SIG-M5 treated with dmso at 0.1 percent for 504 hours (cell line): Measurements from ENCODE around the gene ASIC4.
A peak's percentile ranks its signal among the peaks of the same experiment; 100 is the strongest.

Experiments used
- DNase-seq: peaks from one replicate; lab custom pipeline; 2025; ENCODE audit not compliant: unreplicated experiment; lab: John Stamatoyannopoulos, UW

ASIC4 gene

DNA sequence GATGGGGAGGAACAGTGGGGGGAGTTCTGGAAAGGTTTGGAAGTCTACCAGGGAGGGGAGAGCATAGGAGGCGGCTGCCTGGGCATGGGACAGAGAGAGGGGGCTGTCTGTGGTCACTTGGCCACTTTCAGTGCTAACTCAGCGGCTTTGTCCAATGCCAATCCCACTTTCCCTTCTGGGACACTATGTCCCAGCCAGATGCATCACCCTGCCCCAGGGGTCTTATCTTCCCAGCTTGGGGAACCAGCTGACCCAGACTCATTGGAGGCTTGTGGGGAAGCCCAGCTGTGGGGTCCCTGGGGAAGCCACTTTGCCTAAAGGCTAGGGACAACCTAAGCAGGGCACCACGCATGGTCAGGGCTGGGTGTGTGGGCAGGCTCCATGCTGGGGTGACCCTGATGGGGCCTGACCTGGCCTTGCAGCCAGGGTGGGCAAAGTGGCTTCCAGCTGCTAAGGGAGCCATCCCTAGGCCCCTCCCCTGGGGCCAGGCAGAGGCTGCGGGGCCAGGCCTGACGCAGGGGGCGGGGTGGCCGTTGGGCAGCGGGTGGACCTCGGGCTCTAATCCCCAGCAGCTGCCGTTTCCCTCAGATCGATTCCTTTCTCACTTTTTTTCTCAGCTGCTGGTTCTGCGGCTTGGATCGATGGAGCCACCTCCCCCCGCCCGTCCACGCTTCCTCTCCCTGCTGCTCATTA is 1.6 kb upstream of the ASIC4 start:
- DNase-seq, result no peak

DNA sequence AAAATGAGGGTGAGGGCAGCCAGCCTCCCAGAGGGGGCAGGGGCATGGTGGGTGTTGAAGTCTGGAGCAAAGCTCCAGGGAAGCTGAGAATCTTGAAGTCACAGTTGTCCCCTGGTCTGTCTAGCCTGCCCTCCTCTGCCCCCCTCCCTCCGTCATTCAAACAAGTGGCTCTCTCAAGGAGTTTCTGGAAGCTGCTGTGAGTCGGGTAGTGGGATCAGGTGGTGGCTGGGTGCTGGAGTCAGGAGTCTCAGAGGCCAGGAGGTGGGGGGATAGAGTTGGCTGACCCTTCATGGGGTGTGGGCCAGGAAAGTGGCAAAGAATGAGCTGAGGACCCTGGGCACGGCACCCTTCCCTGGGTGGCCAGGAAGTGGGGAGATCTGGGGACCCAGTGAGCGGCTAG is 495 bp upstream of the ASIC4 start:
- no peak for DNase-seq

DNA sequence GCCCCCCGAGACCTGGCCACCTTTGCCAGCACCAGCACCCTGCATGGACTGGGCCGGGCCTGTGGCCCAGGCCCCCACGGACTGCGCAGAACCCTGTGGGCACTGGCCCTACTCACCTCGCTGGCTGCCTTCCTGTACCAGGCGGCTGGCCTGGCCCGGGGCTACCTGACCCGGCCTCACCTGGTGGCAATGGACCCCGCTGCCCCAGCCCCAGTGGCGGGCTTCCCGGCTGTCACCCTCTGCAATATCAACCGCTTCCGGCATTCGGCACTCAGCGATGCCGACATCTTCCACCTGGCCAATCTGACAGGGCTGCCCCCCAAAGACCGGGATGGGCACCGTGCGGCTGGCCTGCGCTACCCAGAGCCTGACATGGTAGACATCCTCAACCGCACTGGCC is 554 bp downstream of the ASIC4 start:
- no peak for DNase-seq

DNA sequence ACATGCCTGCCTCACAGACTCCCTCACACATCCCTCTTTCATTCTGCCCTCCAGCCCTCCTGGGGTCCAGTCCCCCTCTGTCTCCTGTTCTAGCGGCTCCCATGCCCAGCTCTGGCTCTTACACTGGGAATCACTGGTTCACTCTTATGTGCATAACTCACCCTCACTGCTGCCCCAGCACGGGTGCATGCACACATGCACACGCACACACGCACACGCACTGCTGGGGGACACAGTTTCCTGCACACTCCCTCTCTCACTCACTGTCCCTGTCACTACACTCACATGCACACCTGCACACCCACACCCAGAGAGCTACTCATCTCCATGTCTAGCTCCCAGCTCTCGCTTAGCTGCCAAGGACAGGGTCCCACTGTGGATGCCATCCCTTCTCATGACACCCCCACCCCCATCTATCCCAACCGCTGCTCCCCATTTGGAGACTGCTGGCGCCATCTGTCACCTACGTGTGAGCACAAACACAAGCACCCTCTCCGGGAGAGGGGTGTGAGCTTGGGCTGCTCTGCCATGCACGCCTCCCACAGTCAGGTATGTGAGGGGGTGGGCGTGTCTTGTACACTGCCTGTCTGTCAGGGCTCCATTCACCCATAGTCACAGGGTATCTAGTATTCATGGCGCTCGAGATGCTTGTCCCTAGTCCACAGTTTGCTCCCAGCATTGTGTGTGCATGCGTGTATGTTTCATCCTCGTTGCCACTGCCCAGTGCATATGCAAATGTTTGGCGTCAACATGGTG is 1.8 kb downstream of the ASIC4 start:
- DNase-seq, result no peak

DNA sequence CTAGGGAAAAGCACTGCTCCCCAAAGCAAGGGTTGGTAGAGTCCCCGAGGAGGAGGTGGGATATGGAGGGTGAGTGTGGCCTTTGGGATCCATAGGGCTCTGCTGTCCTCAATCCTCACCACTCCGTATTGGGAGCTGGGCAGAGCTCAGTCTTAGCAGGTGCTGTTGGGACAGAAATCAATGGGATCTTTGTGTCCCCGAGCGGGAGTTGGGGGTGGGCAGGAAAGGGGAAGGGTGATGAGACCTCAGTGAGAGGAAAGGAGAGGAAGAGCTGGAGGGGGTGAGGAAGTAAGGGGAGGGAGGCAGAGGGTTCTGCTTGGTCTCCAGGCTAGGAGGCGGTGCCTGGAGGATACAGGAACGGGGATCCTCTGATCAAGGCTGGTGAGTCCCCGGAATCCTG is 2.6 kb downstream of the ASIC4 start:
- no peak for DNase-seq

DNA sequence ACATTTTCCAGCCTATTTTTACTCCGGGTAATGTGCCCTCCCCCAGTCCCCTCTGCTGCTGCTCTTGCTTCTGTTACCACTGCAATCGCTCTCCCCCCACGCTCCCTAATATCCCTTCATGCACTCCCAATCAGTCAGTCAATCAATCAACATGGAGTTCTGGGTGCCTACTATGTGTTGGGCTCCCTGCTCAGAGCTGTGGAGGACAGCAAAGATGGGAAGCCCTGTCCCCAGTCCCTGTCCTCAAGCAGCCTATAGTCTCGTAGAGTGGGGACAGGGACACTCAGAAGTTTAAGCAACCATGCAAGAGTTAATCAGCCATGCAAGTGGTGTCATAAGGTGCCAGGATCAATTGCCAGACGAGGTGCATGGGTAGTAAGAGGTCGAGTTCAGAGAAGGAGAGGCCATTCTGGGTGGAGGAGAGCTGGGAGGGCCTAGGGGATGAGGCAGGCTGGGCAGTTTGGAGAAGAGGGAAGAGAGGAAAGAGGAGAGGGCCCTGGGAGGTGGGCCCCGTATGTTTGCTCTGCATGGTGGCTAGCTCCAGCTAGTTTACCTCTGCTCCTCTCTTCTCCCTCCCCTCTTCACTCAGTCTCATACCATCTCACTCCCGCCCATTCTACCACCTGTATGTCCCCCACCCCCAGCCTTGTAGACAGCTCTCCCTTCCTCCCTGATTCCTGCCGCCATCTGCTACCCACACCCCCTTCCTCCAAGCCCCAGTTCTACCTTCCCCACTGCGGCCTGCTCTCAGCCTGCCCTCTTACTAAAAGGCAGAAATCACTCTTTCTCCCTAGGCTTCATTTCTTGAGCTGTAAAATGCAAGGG is 3.9 kb downstream of the ASIC4 start:
- DNase-seq, result no peak

DNA sequence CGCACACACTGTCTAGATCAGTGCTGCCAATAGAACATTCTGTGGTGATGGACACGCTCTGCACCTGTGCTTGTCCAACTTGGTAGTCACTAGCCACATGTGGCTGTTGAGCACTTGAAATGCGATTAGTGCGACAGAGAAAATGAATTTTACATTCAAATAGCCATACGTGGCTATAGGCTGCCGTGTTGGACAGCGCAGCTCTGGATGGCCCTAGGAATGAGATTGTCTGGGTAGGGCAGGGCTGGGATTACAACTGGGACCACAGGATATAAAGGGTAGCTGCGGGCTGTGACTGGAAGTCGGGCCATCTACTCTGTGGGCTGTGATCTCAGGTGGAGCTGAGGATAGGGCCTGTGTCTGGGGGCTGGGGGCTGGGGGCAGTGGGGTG is 5.2 kb downstream of the ASIC4 start:
- DNase-seq, result no peak

DNA sequence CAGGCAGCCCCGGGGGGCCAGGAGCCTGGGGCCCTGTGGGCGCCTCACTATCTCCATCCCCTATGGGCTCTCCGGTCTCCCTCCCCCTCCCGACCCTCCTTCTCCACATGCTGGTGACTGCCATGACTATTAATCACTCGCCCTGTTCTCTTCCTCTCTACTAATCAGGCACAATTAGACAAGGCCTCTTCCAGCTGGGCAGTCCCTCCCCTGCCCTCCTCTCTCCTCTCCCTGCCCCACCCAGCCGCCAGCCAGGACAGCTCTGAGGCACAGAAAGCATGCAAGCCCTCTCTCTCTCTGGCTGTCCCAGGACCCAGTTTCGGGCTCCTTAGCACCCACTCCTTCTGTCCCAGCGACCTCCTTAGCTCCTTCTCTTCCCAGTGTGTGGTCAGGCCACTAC is 5.8 kb downstream of the ASIC4 start:
- no peak for DNase-seq

DNA sequence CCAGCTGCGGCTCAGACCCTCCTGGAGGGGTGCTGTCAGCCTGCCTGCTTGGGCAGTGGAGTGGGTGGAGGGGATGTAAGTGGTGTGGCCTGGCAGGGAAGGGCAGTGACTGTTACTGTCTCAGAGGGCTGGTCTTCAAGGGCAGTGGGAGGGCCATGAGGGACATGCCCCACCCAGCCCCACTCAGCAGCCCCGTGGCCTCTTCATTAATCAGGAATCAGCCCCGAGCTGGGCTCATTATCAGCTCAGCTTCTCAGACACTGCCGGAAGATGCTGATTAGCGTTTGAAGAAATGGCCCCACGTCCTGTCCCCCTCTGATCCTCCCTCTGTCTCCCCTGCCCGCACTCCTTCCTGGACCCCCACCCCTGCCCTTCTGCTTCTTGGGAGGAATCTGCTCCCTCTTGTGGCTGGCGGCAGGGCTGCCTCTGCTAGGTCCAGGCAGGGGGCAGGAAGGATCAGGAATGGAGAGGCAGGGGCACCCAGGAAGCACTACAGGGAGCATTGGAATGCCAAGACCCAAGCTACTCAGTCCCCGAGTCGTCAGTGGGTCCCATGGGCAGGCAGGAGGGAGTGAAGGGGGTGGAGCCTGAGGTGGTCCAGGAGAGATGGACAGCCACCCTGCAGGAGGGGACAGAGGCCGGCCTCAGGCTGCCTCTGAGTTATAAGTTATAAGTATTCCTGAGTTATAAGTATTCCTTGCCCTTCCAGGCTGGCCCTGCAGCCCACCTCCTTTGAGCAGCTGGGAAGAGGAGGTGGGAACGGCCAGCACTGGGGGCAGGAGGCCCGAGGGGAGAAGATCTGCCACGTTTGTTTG is 7.0 kb downstream of the ASIC4 start:
- DNase-seq, result peak; percentile 19

DNA sequence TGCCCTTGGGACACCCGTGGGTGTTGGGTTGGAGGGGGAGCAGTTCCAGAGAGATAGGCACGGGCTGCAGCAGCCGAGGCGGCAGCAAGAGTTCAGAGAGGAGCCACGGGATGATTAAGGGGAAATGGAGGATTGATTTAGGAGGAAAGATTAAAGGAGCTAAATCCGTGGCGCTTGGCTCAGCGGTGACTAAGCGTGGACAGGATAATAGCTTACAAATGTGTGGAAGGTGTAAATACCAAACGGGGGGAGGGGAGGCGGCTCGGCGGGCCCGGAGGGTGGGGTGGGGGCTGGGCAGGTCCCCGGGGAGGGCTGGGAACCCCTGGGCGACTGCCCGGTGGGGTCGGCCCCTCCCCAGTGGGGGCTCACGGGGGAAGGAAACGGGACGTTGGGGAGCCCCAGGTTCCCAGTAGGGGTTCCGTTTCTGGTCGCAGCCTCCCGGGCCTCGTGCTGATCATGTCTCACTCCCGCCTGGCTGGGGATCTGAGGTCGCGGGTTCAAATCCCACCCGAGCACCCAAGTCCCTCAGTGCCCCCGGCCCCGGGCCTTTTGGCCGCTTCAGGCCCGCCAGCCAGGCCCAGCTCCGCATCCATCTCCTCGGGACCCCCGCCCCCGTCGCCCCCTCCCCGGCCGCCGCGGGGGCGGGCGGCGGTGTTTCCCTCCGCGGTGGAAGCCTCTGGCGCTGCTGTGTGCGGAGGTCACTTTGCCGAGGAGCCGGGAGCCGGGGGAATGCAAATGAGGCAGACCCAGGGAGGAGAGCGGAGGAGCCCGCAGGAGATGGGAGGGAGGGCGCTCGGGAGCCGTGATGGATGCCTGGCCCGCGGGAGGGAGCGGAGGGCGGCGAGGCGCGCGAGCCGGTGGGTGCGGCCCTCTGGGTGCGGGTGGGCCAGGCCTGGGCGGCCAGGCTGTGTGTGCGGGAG is 8.1 kb downstream of the ASIC4 start:
- DNase-seq, result no peak

DNA sequence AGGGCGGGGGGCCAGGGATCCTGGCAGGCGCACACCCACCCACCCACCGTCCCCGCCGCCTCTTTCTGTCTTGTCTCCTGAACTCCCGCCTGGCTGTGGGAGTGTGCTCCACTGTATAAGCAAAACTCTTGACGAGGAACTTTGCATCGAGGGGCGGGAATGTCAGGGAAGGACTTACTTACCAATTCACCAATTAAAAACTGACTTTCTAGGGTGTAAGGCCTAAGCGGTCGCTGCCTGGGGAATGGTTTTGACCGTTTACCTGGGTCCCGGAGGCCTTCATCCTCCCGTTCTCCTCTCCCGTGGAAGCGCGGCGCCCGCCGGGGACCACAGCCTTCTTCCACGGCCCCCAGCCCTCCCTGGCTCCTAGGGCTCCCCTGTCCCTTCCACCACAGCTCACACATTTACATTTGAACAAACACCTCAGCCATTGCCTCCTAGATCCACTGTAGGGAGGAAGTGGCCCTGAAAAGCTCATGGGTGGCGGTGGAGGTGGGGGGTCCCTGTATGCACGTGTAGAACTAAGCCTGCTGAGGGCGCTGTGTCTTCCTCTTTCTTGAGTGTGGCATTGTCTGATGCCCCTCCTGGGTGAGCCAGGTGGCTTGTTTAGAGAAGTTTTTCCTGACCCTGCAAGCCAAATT is 8.9 kb downstream of the ASIC4 start:
- no peak for DNase-seq

DNA sequence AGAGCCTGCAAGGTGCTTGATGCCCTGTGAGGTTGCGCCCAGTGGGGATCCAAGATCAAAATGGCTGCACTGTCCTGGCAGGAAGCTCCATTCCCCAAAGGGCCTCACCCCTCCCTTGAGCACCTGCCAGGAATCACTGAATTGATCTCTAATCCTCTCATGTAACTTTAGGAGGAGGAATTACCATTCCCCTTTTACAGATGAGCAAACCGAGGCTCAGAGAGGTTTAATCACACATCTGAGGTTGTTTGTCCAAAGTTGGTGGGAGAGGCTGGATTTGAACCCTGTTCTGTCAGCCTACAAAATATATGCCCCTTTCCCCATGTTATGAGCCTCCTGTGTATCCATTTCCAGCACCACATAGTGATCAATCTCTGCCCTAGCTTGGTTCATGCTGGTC is 10.5 kb downstream of the ASIC4 start:
- no peak for DNase-seq

DNA sequence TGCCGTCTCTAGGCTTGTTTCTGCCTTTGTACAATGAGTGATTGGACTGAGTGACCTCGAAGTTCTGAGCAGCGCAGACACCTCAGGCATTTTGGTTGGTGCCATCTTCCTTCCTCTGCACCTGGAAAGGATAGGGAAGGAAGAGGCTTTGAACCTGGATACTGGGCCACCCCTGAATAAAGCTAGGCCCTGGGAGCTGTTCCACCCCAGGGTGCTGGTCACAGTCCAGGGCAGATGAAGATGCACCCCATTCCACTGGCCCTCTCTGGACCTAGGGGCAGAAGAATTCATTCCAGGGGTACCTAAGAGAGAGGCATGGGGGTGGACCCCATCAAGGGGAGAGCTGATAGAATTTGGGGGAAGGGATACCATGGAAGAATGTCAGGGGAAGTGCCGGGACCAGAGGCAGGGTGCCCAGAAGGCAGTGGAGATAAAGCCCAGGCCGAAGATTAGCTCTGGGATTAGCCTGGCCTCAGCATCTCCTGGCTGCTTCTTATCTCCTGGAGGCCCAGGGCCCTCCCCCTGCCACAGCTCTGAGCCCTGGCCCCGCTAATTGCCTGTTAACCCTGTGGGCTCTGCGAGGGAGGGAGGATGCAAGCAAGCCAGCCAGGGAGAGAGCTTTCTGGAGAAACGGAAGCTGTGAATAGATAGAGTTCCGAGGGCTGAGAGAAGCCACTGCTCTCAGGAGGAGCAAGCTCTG is 11.4 kb downstream of the ASIC4 start:
- DNase-seq, result no peak

DNA sequence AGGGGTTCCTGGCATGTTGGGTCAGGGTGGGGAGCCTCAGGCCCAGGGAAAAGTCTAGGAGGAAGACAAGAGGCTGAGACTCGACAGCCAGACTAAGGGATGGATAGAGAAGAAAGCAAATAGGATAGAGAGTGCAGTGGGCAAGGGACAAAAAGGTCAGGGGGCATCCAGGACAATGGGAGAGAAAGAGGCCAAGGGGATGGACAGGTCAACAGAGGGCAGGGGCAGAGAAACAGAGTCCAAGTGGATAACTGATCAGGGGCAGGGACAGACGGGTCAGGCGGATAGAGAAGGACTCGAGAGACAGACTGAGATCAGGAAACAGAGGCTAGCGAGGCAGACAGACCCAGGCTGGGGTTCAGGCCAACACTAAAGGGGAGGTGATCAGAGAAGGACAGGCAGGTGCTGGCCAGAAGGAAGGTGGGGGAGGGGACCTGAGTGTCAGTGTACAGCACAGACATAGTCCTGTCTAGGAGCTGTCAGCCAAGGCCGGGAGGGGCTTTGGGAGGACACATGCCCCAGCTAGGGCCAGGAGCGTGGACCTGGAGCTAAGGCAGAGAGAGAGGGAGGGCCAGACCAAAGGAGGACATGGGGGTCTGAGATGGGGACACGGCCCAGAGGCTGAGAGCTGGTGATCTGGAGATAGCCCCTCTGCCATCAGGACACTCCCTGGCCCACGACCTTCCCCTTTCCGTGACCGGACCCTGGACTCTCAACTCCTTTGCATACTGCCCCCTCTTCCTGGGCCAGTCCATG is 12.2 kb downstream of the ASIC4 start:
- DNase-seq, result no peak

DNA sequence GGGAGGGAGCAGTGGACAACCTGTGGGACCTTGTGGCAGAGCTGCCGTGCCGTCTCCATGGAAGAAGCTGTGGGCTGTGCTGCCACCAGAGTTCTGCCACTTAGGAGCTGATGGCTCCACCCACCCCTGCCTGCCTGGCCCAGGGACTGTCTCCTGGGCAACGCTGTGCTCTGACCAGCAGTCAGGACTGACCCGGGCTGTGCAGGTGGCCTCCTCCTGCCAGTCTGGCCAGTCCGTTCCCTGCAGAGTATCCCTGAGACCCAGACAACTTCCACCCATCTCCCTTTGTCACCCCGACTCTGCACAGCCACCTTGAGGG is 12.8 kb downstream of the ASIC4 start:
- DNase-seq, result no peak

DNA sequence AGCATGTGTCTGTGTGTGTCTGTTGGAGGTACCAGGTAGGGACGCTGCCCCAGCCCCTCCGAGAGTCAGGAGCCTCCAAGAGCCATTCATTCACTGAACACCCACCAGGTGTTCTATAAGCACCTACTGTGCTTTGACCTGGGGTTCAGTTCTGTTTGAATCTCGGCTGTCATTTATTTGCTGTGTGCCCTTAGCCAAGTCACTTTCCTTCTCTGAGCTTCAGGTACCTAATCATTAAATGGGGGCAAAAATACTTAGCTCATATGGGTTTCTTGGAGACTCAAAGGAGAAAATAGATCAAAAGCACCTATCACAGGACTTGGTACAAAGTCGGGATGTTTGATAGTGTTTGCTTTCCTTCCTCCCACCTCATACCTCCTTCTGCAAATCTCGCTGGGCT is 13.2 kb downstream of the ASIC4 start:
- DNase-seq, result no peak

DNA sequence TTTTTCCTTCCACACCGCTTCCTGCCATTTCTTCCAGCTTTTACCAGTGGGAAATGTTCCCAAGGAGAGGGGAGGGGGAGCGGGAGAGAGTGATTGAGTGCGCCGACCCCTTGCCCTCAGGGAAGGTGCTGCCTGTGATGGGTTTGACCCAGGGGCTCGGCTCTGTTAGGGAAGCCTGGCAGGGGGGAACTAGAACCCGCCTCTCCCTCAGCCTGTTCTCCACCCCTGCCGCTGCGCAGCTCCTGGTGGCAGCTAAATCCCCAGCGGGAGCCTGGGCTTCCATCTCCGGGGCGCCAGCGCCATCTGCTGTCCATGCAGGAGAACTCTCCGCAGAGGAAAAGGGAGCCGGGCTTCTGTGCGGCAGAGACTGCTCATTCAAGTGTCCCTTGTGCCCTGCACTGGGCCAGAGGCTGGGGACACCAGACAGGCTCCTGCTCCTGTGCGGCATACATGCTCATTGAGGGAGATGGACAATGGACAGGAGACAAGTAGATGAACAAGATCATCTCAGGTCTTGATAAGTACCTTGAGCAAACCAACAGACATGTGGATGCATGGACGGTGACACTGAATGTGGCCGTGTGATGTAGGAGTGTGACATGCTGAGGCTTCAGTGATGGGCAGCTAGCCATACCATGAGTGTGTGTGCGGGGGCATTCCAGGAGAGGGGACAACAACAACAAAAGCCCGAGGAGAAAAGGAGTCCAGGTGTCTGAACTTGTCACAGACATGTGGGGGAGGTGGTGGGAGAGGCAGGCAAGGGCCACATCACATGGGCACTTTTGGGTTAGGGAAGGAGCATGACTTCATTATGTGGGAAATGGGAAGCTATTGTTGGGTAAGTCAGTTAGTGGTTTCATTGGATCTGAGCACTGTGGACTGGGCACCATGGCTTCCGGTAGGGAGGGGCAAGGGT is 16.0 kb downstream of the ASIC4 start:
- peak; percentile 87 for DNase-seq
